HepG2 (cell line): ENCODE data around the gene TMEM61. TPM values are rescaled to one million over a fixed set of nuclear protein-coding genes. Genes with fewer than 3 reads are reported as not detected.

Source experiments
- ATAC-seq: fragments of 200-7000 bp; cut with Tn5 transposase; 3 replicates; pipeline ENCODE4 v1.9.1; 2020; ENCODE audit warnings: mild to moderate bottlenecking, moderate library complexity
- BruUV-seq: library from RNA; stranded (reverse); fragments of 400-500 nt; replicated peaks from 2 replicates; lab custom pipeline; 2021; lab: Mats Ljungman, UMichigan
- CTCF ChIA-PET: fragments of 300-600 bp; formaldehyde crosslinking; extraction: SDS; loops from one replicate; lab custom pipeline; 2021; ENCODE audit warnings: low total read pairs, inconsistent platforms, low intra/inter-chr PET ratio; lab: Yijun Ruan, JAX
- POLR2A ChIA-PET: fragments of 350-600 bp; sonication (Branson Sonifier 250); formaldehyde crosslinking; loops from one replicate; lab custom pipeline; 2020; ENCODE audit warnings: antibody characterized with exemption, inconsistent platforms; lab: Yijun Ruan, JAX
- DNase-seq: peaks from one replicate; pipeline ENCODE4 v3.0.0-alpha.2; 2015; ENCODE audit warnings: low spot score
- FAIRE-seq: peaks from 3 replicates; lab custom pipeline; 2011; peaks lifted over from hg19 to GRCh38; lab: Jason Lieb, UNC
- H2AFZ ChIP-seq: one replicate; pipeline ENCODE4 v1.6.1; 2011; ENCODE audit warnings: low read length, inconsistent platforms
- H3K27ac ChIP-seq: fragments of 300-600 bp; 3 replicates; pipeline ENCODE4 v1.8.0; 2011; ENCODE audit warnings: mixed run types, mild to moderate bottlenecking, mixed read lengths, low read length, inconsistent platforms; ENCODE audit not compliant: insufficient read depth; ENCODE audit errors: extremely low read length
- H3K27me3 ChIP-seq, 2 experiments: fragments of 200-600 bp in 1 of 2; 2 replicates in 1 of 2; 3 replicates in 1 of 2; pipeline versions ENCODE4 v1.6.0 to v1.8.0; 2011; ENCODE audit warnings: low read length in 2 of 2, mild to moderate bottlenecking in 2 of 2, moderate library complexity in 2 of 2, inconsistent platforms in 1 of 2; ENCODE audit not compliant: insufficient read depth in 2 of 2, control insufficient read depth in 1 of 2
- H3K36me3 ChIP-seq, 2 experiments: fragments of 200-600 bp in 1 of 2; replicated peaks in 1 of 2; 2 replicates in 1 of 2; 3 replicates in 1 of 2; pipeline versions ENCODE4 v1.5.1 to v1.8.0; 2011; ENCODE audit warnings: low read length in 2 of 2, inconsistent platforms in 1 of 2; ENCODE audit not compliant: insufficient read depth in 2 of 2, control insufficient read depth in 1 of 2
- H3K4me1 ChIP-seq: 2 replicates; pipeline ENCODE4 v1.5.1; 2012; ENCODE audit warnings: low read length, inconsistent platforms; ENCODE audit not compliant: insufficient read depth
- H3K4me2 ChIP-seq: 2 replicates; pipeline ENCODE4 v1.6.0; 2011; ENCODE audit warnings: low read depth, low read length, inconsistent platforms
- H3K4me3 ChIP-seq, 3 experiments: fragments of 200-600 bp in 1 of 3; sonication (generic), shearing (Covaris generic) in 1 of 3; replicated peaks in 1 of 3; 2 replicates each; pipeline ENCODE4 v1.5.1; 2011 to 2016; ENCODE audit warnings: low read length in 3 of 3, inconsistent platforms in 2 of 3, low read depth in 2 of 3, mild to moderate bottlenecking in 2 of 3, control low read depth in 1 of 3, mixed read lengths in 1 of 3; ENCODE audit not compliant: insufficient read depth in 1 of 3
- H3K79me2 ChIP-seq: one replicate; pipeline ENCODE4 v1.6.1; 2011; ENCODE audit warnings: low read length, inconsistent platforms; ENCODE audit not compliant: insufficient read depth
- H3K9ac ChIP-seq: 2 replicates; pipeline ENCODE4 v1.6.0; 2011; ENCODE audit warnings: mild to moderate bottlenecking, low read depth, low read length, inconsistent platforms; ENCODE audit not compliant: insufficient read depth
- H3K9me3 ChIP-seq: 2 replicates; pipeline ENCODE4 v1.5.1; 2012; ENCODE audit warnings: mild to moderate bottlenecking, low read length
- H4K20me1 ChIP-seq: 2 replicates; pipeline ENCODE4 v1.6.0; 2011; ENCODE audit warnings: inconsistent platforms, mild to moderate bottlenecking, low read length, moderate library complexity; ENCODE audit not compliant: insufficient read depth
- CTCF ChIP-seq: sonication (generic); formaldehyde crosslinking; IDR thresholded peaks from 2 replicates; pipeline ENCODE4 v1.5.0; 2020; ENCODE audit warnings: mild to moderate bottlenecking, missing genetic modification reagents, moderate library complexity
- ELF1 ChIP-seq: sonication (generic); formaldehyde crosslinking; IDR thresholded peaks from 2 replicates; pipeline ENCODE4 v1.4.0; 2020; ENCODE audit warnings: missing genetic modification reagents
- HES4 ChIP-seq: sonication (generic); formaldehyde crosslinking; IDR thresholded peaks from 2 replicates; pipeline ENCODE4 v1.9.0; 2021; ENCODE audit warnings: mild to moderate bottlenecking, missing genetic modification reagents, borderline replicate concordance
- JUNB ChIP-seq: sonication (generic); formaldehyde crosslinking; IDR thresholded peaks from 2 replicates; pipeline ENCODE4 v1.8.0; 2022; ENCODE audit warnings: missing genetic modification reagents, mild to moderate bottlenecking, borderline replicate concordance
- SMC3 ChIP-seq: IDR thresholded peaks from 2 replicates; pipeline ENCODE4 v1.6.1; 2011; ENCODE audit warnings: low read length, improper control_type of control experiment
- STAG1 ChIP-seq: sonication (generic); formaldehyde crosslinking; IDR thresholded peaks from 2 replicates; pipeline ENCODE4 v1.4.0; 2020; ENCODE audit warnings: missing genetic modification reagents
- ZNF20 ChIP-seq: sonication (generic); formaldehyde crosslinking; IDR thresholded peaks from 2 replicates; pipeline ENCODE4 v1.4.0; 2020; ENCODE audit warnings: mild to moderate bottlenecking, moderate library complexity, missing genetic modification reagents
- ZNF430 ChIP-seq: sonication (generic); formaldehyde crosslinking; IDR thresholded peaks from 2 replicates; pipeline ENCODE4 v1.9.0; 2021; ENCODE audit warnings: mild to moderate bottlenecking, missing genetic modification reagents
- WGBS: methylation state at CpG from one replicate; pipeline ENCODE4 v1.1.6; 2017; ENCODE audit warnings: low lambda C conversion rate; 5-methylcytosine and 5-hydroxymethylcytosine counted together
- in situ Hi-C: cut with HindIII; loops from 2 replicates; pipeline ENCODE4 v1.10.0; 2017; ENCODE audit warnings: low pct_unique_long_range_greater_than_20kb; ENCODE audit not compliant: extremely low pct_ligation_motif_present
- intact Hi-C: fragments of 100-400 bp; cut with micrococcal nuclease; formaldehyde crosslinking; loops from one replicate; pipeline ENCODE4 v1.10.0; 2022; ENCODE audit not compliant: unreplicated experiment
- polyA plus RNA-seq, 8 experiments: library from polyadenylated mRNA; depleted of rRNA in 3 of 8; stranded (reverse) in 7 of 8; unstranded in 1 of 8; fragments of >200 nt; fragmentation: Illumina TruSeq in 4 of 8; extraction: Trizol in 4 of 8; gene quantifications; 2 replicates each; pipeline versions ENCODE4 v1.2.1 to v1.2.3, GENCODE V29; 2011 to 2016; ENCODE audit warnings: low read depth in 4 of 8, missing spikeins in 1 of 8, mixed read lengths in 1 of 8; ENCODE audit not compliant: insufficient read depth in 1 of 8
- total RNA-seq, 5 experiments: library from RNA; depleted of rRNA; stranded (reverse); fragments of >200 nt; fragmentation: Illumina TruSeq; extraction: Trizol; gene quantifications; 2 replicates each; pipeline ENCODE4 v1.2.3, GENCODE V29; 2016; ENCODE audit warnings: low read depth in 1 of 5
- TF ChIP-seq, protein P1 (sequence below): sonication (generic); formaldehyde crosslinking; IDR thresholded peaks from 2 replicates; pipeline ENCODE4 v1.8.1; 2022; ENCODE audit warnings: low read depth, mild to moderate bottlenecking, missing genetic modification reagents

TMEM61 gene
- total and polyA plus RNA-seq, 2 of the 13 experiments (the other 11 are each of a cell fraction or from before 2014, with no cell fraction given), result not detected

- TF ChIP-seq, protein P1, sequence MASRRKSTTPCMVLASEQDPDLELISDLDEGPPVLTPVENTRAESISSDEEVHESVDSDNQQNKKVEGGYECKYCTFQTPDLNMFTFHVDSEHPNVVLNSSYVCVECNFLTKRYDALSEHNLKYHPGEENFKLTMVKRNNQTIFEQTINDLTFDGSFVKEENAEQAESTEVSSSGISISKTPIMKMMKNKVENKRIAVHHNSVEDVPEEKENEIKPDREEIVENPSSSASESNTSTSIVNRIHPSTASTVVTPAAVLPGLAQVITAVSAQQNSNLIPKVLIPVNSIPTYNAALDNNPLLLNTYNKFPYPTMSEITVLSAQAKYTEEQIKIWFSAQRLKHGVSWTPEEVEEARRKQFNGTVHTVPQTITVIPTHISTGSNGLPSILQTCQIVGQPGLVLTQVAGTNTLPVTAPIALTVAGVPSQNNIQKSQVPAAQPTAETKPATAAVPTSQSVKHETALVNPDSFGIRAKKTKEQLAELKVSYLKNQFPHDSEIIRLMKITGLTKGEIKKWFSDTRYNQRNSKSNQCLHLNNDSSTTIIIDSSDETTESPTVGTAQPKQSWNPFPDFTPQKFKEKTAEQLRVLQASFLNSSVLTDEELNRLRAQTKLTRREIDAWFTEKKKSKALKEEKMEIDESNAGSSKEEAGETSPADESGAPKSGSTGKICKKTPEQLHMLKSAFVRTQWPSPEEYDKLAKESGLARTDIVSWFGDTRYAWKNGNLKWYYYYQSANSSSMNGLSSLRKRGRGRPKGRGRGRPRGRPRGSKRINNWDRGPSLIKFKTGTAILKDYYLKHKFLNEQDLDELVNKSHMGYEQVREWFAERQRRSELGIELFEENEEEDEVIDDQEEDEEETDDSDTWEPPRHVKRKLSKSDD (CRISPR knock-in tag), result no peak
- TF ChIP-seq ZNF430 (CRISPR knock-in tag), result 0 out of 2 replicates have a peak, but pooled peaks have one; percentile 33
- ATAC-seq, result peak; percentile 15; the same call in 2 of the 3 replicates
- no peaks in the 10 kb centered on the region for H3K79me2 ChIP-seq
- H4K20me1 ChIP-seq, result no peaks in the 10 kb centered on the region
- DNase-seq, result no peak
- no CpG with 5 or more reads among the region's 9 CpGs for WGBS
- no peak overlapping the region for H3K4me2 ChIP-seq
- no TSS peak for BruUV-seq
- CTCF ChIA-PET, result interaction anchor here (1.1 to 1.5 kb wide), 2 partner anchors 12 to 60 kb away, joined by 3 to 4 read pairs; no protein-coding TSS in a partner anchor
- no peak for FAIRE-seq
- no peak overlapping the region for H3K4me3 ChIP-seq
- intact Hi-C loops (no loop called here), in situ Hi-C loops (no loop called here)
- H2AFZ ChIP-seq, result no peak overlapping the region
- POLR2A ChIA-PET, result no interaction called here
- H3K27ac ChIP-seq, result no peak overlapping the region
- peaks cover 2 to 35% of the 10 kb centered on the region in 2 experiments; a peak in 4 of 5 replicates for H3K27me3 ChIP-seq
- H3K36me3 ChIP-seq, result no peaks in the 10 kb centered on the region
- no peaks in the 10 kb centered on the region for H3K9me3 ChIP-seq
- no peak overlapping the region for H3K9ac ChIP-seq
- peaks cover 7% of the 10 kb centered on the region; the same call in 1 of the 2 replicates for H3K4me1 ChIP-seq
Measured at GRCh38 chr1:55010194-55010886, 29.9 kb downstream of the TMEM61 start.

DNA sequence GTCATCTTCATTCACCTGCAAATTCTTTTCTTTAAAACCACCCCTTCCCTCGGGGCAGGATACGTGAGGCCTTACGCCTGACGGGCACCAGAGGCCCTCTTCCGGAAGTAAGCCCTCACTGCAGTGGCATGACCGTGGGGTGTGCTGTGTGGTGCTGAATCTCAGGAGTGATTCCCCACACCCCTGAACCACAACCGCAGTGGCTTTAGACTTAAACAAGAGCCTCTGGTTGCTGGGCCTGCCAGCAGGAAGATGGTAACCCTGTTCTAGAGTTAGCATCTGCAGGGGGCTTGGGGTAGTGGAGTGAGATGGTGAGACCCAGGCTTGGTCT is 30.4 kb downstream of the TMEM61 start:
- no peak overlapping the region for H3K9ac ChIP-seq
- FAIRE-seq, result no peak
- no peaks in the 10 kb centered on the region for H4K20me1 ChIP-seq
- no TSS peak for BruUV-seq
- peak; percentile 89 for ATAC-seq
- WGBS, result 7% methylated on average over 7 of the region's 7 CpGs
- no peak for DNase-seq
- H2AFZ ChIP-seq, result no peak overlapping the region
- H3K27ac ChIP-seq, result no peak overlapping the region
- peak; percentile 29 for TF ChIP-seq SMC3
- TF ChIP-seq JUNB, result no peak
- TF ChIP-seq STAG1 (CRISPR knock-in tag), result peak; percentile 57
- TF ChIP-seq ZNF20 (CRISPR knock-in tag), result no peak
- TF ChIP-seq ELF1 (CRISPR knock-in tag), result peak; percentile 47; the same call in 1 of the 2 replicates
- 0 out of 2 replicates have a peak, but pooled peaks have one; percentile 4 for TF ChIP-seq ZNF430 (CRISPR knock-in tag)
- no peak for TF ChIP-seq HES4 (CRISPR knock-in tag)
- peak; percentile 63 for TF ChIP-seq CTCF (CRISPR knock-in tag)
- in situ Hi-C loops (no loop called here), intact Hi-C loops (no loop called here)
- H3K27me3 ChIP-seq, result peaks cover 2 to 40% of the 10 kb centered on the region in 2 experiments; a peak in 4 of 5 replicates
- H3K9me3 ChIP-seq, result no peaks in the 10 kb centered on the region
- H3K36me3 ChIP-seq, result no peaks in the 10 kb centered on the region
- H3K4me2 ChIP-seq, result no peak overlapping the region
- POLR2A ChIA-PET, result no interaction called here
- peaks cover 7% of the 10 kb centered on the region; the same call in 1 of the 2 replicates for H3K4me1 ChIP-seq
- CTCF ChIA-PET, result interaction anchor here (1.1 to 1.5 kb wide), 2 partner anchors 12 to 60 kb away, joined by 3 to 4 read pairs; no protein-coding TSS in a partner anchor
- H3K4me3 ChIP-seq, result no peak overlapping the region
- no peaks in the 10 kb centered on the region for H3K79me2 ChIP-seq
